Breast epithelium (tissue), 3 donors: ENCODE results near the gene GPC5.
"Not testable (repeated sequence)": the region's sequence is repeated elsewhere in the genome, so short reads cannot be mapped to it uniquely, and the experiment has no call there.

Source experiments
- POLR2A ChIP-seq: fragments of 450-650 bp; IDR thresholded peaks from one replicate; pipeline ENCODE4 v1.6.1; 2016; ENCODE audit warnings: antibody characterized with exemption, mild to moderate bottlenecking, moderate library complexity
- POLR2AphosphoS5 ChIP-seq, 3 donors: sonication (generic); formaldehyde crosslinking; IDR thresholded peaks; one replicate each; pipeline ENCODE4 v1.6.1; 2017; ENCODE audit warnings: antibody characterized with exemption in 3 of 3
- TF ChIP-seq, protein P1 (sequence below), 3 donors: fragments of 450-650 bp; IDR thresholded peaks; one replicate each; pipeline ENCODE4 v1.5.1; 2016 to 2017; ENCODE audit warnings: antibody characterized with exemption in 3 of 3, mild to moderate bottlenecking in 3 of 3, moderate library complexity in 3 of 3

DNA sequence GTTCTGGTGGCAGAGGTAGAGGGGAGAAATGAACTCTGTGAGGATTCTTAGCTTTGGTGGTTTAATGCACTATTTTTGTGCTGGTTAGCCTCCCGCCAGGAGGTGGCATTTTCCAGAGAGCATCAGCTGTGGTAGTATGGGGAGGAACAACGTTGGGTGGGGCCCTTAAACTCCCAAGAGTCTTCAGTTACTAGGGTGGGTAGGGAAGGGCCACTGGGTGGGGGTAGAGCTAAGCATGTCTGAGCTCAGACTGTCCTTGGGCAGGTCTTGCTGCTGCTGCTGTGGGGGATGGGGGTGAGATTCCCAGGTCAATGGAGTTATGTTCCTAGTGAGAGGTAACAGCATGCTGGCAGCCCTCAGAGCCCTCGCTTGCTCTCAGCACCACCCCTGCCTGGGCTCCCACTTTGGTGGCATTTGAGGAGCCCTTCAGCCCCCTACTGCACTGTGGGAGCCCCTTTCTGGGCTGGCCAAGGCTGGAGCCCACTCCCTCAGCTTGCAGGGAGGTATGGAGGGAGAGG lies 897.8 kb downstream of the GPC5 start:
- TF ChIP-seq, protein P1, sequence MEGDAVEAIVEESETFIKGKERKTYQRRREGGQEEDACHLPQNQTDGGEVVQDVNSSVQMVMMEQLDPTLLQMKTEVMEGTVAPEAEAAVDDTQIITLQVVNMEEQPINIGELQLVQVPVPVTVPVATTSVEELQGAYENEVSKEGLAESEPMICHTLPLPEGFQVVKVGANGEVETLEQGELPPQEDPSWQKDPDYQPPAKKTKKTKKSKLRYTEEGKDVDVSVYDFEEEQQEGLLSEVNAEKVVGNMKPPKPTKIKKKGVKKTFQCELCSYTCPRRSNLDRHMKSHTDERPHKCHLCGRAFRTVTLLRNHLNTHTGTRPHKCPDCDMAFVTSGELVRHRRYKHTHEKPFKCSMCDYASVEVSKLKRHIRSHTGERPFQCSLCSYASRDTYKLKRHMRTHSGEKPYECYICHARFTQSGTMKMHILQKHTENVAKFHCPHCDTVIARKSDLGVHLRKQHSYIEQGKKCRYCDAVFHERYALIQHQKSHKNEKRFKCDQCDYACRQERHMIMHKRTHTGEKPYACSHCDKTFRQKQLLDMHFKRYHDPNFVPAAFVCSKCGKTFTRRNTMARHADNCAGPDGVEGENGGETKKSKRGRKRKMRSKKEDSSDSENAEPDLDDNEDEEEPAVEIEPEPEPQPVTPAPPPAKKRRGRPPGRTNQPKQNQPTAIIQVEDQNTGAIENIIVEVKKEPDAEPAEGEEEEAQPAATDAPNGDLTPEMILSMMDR (IDR thresholded peaks at IDR 0.05): not testable (repeated sequence)
- TF ChIP-seq POLR2A; POLR2AphosphoS5 (IDR thresholded peaks at IDR 0.05): not testable (repeated sequence)
